ENCODE results near the gene LMF1.

Gene LMF1

DNA sequence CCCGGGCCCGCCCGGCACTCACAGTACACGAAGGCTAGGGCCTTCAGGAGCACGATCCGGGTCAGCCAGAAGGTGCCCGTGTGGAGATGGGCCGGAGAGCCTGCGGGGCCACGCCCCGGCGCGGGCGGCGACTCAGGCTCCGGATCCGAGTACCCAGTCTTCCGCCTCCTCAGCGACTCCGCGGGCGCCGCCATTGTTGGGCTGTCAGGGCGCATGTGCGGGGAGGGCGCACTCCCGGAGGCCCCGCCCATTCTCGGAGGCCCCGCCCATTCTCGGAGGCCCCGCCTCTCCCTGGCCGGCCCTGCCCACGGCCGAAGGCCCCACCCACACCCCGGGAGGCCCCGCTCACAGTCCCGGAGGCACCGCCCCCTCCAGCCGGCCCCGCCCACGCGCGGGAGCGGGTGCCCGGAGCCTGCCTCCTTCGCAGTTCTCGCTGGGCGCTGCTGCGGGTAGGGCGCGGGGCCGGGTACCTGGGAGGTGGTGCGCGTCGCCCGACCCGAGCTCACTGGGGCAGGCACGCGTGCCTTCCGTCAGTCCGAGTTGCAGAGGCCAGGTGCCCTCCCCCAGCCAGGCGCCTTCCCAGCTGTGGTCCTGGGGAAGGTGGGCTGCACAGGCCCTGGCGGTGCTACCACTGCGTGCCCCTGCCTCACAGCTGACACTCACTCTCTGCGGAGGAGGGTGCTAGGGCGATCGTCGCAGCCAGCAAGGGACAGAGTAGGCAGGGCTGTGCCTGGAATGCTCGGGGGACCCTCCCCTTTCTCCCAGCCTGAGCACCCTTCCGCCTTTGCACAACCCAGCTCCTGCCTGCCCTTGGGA, at the start of gene LMF1:
LMF1 (minus strand) TSS at position 219 of the 816 bp plus-strand sequence; CDS start at position 215, 4 bp downstream.
- DNase-seq: peak; percentile 99

DNA sequence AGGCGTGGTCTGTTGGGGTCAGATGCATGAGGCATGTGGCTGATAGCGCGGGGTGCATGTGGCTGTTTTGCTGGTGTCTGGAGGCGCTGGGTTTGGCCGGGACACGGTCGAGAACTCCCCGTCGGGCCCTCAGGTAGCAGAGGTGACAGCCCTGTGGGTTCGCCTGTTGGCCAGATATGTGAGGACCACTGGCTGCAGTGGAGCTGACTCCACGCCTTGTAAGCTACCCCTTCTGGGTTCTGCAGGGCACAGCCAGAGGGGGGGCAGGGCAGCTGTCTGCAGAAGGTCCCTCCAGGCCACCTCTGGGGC, 49.3 kb upstream of the LMF1 start:
- no peak for DNase-seq

DNA sequence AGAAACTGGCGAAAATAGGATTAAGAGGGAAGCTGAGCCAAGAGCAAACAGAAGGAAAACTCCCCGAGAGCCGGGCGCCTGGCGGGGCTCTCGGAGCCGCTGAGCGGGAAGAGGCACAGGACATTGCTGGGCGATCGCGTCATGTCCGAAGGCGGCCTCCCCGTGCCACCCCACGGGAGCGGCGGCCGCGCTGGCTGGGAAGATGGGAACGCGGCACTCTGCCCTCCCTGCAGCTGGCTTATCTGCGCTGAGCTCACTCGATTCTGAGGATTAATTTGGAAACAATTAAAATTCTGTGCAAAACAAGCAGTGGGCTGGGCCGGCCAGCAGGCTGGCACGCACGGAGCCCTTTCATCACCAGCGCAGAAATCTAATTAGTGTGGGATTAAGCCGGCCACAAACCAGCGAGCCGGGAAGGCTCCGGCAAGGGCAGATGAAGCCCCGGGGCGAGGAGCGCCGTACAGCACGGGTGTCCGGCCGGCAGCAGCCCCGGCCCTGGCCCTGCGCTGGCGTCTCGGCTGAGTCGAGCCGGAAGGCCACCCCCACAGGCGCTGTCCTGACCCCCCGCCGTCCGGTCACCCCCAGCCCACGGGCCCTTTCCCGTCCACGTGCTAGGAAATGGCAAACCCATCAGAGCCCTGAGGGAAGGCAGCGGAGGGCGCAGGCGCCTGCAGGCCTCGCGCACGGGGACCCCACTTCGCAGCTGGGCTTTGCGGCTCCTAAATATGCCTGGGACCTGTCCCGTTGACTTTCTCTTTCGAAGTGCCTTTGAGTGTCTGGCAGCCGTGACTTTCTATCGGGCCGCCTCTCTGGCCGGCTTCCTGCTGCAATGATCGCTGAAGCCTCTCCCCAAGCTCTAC, 48.7 kb upstream of the LMF1 start:
- DNase-seq: no peak

DNA sequence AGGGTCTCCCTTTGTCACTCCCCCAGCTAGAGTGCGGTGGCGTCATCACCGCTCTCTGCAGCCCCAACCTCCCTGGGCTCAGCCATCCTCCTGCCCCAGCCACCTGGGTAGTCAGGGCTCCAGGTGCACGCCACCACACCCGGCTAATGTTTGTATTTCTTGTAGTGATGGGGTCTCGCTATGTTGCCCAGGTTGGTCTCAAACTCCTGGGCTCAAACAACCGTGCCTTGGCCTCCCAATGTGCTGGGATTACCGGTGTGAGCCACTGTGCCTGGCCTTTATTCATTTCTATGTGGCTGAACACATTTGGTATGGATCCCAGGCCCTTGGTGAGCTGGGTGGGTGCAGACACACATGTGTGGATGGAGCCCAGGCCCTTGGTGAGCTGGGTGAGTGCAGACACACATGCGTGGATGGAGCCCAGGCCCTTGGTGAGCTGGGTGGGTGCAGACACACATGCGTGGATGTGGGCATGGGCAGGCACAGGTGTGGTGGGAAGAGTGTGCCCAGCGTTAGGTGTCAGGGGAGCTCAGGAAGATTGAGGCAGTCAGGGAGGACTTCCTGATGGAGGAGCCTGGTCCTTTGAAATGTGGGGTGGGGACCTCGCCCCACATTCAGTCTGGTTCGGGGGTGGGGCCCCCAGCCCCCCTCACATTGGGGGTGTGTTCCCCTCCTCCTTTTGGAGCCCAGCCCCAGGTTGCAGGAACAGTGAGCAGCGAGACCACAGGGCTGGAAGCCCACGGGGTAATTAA, 47.8 kb upstream of the LMF1 start:
- DNase-seq: no peak

DNA sequence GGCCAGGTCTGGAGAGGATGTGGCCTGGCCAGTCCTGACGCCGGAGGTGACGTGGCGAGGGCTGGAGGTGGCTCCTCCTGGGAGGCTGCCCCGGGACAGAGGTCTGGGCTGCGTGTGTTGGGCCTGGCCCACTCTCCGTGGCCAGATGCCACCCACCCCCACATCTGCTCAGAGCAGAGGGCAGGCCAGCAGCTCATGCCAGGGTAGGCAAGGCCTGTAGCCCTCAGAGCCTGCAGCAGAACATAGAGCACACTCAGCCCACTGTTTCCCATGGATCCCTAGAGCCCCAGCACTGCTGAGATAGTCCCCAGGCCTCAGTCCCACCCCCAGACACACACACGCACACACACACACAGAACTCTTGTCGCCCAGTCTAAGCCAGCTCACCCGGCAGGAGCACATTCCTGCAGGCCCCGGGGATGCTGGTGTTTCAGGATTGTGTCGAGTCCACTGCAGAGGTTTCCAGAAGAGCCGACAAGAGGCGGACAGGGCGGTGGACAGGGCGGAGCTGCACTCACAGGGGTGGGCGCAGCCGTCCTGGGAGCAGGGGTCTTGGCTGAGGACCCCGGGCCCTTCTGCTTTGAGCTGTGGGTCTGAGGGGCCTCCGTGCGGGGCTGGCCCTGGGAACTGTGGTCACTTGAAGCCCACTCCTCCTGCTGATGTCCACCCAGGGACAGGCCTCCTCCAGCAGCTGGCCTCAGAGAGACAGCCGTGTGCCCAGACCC, 44.1 kb upstream of the LMF1 start:
- DNase-seq: no peak

DNA sequence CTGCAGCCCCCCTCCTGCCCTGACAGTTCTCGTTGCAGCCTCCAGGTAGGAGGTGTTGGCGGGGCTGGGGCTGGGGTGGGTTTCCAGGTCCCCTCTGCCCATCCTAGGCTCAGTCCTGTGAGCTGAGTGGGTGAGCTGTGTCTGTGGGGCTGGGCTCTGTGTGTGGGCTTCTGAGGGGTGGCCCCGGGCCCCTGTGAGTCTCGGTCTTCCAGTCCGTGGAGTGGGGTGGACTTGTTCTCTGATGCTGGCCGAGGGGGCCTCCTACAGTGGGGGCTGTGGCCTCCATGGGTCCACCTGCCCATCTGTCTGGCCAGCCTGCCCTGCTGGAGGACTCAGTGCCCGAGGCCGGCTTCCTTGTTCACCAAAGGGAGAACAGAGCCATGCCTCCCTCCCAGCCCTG, 43.4 kb upstream of the LMF1 start:
- no peak for DNase-seq

- no peak for DNase-seq
Measured at GRCh38 chr16:1013593-1013900, 42.8 kb upstream of the LMF1 start.

- no peak for DNase-seq
Measured at GRCh38 chr16:1012722-1013592, 42.2 kb upstream of the LMF1 start.

DNA sequence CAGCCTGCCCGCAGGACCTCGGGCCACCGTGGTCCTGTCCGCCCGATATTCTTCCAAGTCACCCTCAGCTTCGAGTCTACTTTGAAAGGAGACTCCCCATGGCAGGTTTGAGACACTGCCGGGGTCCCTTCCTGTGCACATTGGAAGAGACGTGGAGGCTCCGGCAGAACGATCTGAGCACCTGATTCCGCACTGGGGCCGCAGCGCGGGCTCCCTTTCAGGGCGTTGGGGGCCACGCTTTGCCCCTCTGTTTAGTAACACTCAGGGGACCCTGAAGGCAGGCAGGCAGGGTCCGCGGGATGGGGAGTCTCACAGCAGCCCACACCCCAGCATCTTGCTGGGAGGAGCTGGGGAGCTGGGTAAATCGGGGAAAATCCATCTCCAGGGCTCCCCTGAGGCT, 41.4 kb upstream of the LMF1 start:
- DNase-seq: no peak

DNA sequence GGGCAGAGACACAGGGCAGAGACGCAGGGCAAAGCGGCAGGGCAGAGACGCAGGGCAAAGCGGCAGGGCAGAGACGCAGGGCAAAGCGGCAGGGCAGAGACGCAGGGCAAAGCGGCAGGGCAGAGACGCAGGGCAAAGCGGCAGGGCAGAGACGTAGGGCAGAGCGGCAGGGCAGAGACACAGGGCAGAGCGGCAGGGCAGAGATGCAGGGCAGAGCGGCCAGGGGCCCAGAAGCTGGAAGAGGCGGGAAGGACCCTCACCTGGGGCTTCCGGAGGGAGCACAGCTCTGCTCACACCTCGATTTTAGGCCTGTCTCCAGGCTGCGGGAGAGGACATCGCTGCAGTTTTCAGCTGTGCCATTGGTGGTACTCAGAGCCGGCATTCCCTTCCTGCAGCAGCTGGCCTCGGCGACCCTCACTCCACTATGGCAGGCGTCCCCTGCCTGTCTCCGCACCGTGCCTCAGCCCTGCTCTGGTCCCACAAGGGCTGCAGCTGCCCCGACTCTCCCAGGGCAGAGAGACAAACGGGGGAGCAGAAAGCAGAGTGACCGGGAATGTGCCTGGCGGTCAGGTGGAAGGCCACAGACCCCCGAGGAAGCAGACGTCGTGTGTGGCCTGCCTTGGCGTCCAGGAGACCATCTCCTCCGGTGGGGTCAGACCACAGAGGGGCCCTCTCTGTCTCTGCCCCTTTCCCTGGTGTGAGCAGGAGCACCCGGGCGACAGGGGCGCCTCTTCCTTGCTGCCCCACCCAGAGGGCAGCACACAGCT, 40.7 kb upstream of the LMF1 start:
- DNase-seq: no peak

DNA sequence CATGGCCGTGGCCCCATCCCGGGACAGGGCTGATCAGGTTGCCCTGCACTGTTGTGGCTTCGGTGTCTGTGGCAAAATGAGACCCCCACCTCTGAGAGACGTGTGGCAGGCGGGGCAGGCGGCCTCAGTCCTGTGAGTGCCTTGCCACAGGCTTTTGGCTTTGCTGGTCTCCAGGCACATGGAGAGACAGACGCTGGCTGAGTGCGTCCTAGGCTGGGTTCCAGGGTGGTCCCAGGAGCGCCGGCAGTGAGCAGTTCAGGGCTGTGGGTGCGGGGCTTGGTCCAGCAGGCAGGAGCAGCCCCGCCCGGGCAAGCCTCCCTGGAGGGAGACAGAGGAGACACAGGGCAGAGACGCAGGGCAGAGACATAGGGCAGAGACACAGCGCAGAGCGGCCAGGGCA, 40.0 kb upstream of the LMF1 start:
- DNase-seq: no peak

GRCh38 chr16:1010251-1010650, 39.5 kb upstream of the LMF1 start:
- no peak for DNase-seq

- DNase-seq: no peak
Measured at GRCh38 chr16:1009358-1010150, 38.8 kb upstream of the LMF1 start.

GRCh38 chr16:1008085-1008484, 37.3 kb upstream of the LMF1 start:
- no peak for DNase-seq

DNA sequence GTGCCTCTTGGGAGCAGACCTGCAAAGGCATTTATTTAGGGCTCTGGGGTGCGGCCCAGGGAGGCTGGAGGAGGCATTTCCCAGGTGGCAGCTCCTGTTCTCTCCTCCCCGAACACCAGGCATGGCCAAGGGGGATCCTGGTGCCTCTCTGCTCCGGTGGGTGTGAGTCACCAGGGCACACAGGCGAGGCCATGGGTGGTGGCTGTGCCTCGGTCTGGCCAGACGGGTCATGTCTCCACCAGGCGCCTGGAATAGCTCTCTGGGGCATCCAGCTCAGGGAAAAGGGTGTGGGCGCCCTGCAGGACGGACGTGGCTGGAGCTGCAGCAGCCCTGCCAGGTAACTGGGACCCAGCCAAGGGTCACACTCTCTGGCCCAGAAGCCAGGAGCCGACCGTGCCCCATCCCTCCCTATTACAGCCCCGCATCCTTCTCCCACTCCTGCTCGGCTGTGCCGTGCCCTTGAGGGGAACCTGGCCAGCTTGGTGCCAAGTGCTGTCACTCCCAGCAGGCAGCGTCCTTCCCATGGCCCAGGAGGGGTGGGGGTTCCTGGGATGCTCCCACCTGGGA, 36.6 kb upstream of the LMF1 start:
- DNase-seq: no peak

DNA sequence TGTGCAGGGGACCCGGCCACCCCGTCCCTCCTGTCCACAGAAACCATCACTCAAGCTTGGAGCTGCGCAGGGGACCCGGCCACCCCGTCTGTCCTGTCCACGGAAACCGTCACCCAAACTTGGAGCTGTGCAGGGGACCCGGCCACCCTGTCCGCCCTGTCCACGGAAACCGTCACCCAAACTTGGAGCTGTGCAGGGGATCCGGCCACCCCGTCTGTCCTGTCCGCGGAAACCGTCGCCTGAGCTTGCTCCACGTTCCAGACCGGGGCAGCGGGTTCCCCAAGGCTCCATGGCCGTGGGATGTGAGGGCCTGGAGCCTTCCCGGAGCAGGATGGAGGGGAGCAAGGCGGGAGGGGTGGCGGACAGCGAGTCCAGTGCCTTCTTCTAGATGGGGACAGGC, 36.0 kb upstream of the LMF1 start:
- DNase-seq: no peak

DNA sequence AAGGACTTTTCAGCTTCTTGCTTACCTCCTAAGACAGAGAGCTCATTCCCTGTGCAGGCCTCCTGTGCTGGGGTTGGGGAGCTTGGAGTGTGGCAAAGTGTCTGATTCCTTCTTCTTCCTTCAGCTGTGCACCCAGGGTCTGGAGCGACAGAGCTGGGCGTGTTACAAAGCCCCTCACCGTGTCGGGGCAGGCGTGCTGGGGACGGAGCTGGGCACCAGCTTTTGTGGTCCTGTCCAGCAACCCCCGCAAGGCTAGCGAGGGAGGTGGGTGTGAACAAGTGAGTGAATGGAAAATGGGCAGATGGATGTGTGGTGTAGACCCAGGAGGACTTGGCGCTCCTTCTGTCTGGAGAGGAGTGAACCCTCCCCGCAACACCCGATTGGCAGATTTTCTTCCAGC, 34.5 kb upstream of the LMF1 start:
- no peak for DNase-seq

GRCh38 chr16:1003391-1004347, 32.9 kb upstream of the LMF1 start:
- DNase-seq: peak; percentile 48

All from activated T-cell treated with anti-CD3 and anti-CD28 coated beads, Interleukin-2, amount 50 U/mL, for 1 hour (primary cell).